SKM-1 treated with dmso at 0.1 percent for 144 hours (cell line): Measurements from ENCODE around the gene FFAR2.
"Not testable (repeated sequence)": the region's sequence is repeated elsewhere in the genome, so short reads cannot be mapped to it uniquely, and the experiment has no call there.

Source experiments
- DNase-seq: peaks from one replicate; lab custom pipeline; 2025; ENCODE audit not compliant: unreplicated experiment; lab: John Stamatoyannopoulos, UW

Gene FFAR2

DNA sequence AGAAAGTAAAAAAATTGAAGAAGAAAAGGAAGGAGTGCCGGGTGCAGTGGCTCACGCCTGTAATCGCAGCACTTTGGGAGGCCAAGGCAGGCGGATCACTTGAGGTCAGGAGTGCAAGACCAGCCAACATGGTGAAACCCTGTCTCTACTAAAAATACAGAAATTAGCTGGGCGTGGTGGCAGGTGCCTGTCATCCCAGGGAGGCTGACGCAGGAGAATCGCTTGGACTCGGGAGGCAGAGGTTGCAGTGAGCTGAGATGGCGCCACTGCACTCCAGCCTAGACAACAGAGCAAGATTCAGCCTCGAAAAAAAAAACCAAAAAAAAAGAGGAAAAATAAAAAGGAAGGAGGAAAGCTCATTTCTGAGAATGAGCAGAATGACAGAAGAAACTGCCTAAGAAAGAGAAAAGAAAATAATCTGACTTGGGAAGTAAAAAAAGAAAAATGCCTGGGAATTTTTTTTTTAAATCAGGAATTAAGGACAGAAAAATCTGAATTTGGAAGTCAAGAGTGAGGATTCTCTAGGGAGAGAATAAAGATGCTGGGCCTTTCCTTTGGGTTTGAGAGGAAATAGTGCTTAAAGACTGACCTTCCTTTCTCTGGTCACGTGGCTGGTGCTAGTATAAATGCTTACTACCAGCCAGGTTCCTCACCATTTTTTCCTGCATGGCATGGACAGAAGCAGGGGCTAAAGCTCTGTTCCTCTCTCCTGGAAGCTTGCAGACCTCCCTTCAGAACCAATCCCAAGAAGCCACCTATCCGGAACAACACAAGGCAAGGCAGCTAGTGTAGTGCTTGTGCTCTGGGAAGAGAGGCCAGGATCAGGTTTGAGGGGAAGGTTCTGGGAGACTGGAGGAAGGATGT, at the start of gene FFAR2:
FFAR2 (plus strand) TSS at position 652 of the 864 bp plus-strand sequence. CDS start 1,458 bp downstream, outside the sequence.
- peak; percentile 59 for DNase-seq

DNA sequence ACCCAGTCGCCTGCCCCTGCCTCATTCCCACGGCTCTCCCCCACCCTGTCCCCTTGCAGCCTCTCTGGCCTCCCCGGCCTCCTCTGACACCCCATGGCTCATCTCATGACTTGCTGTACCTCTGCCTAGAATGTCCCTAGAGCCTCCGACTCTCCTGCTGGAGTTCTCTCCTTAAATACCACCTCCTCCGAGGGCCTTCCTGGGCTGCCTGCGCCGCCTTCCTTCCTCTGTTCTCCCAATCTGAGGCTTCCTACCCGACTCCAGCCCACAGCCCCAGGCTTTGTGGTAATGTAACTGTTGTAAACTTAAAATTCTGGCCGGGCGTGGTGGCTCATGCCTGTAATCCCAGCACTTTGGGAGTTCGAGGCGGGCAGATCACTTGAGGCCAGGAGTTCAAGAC, 49.5 kb upstream of the FFAR2 start:
- DNase-seq = no peak

DNA sequence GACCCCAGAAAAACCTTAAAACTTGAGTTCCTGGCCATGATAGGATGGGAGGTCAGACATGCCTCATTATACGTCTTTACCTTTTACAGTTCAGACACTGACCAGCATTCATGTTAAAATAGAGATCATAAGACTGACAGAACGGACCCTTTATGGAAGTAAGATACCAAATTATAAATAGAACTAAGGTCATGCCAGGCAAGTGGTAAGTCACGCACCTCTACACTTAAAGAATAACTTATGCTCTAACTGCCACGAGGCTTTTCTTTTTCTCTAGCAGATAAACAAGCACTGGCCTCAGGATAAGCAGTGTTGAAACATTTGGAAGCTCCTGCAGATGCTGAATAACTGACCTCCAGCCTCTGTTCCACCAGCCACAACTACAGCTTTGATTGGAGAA, 48.8 kb upstream of the FFAR2 start:
- no peak for DNase-seq

DNA sequence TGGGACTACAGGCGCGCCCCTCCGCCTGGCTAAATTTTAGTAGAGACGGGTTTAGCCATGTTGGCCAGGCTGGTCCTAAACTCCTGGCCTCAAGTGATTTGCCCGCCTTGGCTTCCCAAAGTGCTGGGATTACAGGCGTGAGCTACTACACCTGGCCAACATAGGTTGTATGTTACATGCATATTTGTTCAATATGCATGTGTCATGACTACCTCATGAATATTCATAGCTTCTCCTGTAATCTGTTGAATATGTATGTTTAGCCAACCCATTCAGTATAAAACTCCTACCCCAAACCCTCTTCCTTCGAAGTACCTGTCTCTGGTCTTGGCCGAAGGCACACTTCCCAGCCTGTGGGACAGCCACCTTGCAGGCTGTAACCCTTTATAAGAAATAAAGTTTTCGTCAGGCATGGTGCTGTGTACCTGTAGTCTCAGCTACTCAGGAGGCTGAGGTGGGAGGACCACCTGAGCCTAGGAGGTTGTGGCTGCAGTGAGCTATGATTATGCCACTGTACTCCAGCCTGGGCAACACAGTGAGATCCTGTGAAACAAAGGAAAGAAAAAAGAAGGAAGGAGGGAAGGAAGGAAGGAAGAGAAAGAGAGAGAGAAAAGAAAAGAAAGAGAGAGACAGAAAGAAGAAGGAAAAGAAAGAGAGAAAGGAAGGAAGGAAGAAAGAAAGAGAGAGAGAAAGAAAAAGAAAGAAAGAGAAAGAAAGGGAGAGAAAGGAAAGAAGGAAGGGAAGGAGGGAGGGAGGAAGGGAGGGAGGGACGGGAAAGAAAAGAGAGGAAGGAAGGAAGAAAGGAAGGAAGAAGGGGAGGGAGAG, 47.9 kb upstream of the FFAR2 start:
- no peak for DNase-seq

DNA sequence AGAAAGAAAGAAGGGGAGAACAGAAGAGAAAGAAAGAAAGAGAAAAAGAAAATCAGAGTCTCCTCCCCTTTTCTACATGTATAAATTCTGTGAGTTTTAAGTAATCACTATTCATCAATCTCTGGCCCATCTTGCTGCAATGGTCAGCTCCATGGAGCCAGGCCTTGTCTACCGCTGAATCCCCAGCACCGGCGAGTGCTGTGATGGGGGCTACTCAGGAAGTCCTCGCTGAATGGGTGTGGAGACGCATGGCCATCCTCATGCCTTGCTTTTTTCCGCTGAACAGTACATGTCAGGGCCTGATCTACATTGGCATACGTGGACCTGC, 47.3 kb upstream of the FFAR2 start:
- no peak for DNase-seq

DNA sequence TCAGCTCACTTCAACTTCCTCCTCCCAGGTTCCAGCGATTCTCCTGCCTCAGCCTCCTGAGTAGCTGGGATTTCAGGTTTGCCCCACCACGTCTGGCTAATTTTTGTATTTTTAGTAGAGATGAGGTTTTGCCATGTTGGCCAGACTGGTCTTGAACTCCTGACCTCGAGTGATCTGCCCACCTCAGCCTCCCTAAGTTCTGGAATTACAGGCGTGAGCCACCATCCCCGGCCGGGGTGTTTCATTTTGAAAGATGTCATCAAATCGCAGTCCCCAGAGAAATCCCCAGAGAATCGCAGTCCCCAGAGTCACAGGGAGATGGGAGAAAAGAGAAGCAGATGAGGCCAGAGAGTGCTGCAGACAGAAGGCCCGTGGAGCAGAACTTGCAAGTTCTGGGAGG, 46.6 kb upstream of the FFAR2 start:
- not testable (repeated sequence) for DNase-seq

DNA sequence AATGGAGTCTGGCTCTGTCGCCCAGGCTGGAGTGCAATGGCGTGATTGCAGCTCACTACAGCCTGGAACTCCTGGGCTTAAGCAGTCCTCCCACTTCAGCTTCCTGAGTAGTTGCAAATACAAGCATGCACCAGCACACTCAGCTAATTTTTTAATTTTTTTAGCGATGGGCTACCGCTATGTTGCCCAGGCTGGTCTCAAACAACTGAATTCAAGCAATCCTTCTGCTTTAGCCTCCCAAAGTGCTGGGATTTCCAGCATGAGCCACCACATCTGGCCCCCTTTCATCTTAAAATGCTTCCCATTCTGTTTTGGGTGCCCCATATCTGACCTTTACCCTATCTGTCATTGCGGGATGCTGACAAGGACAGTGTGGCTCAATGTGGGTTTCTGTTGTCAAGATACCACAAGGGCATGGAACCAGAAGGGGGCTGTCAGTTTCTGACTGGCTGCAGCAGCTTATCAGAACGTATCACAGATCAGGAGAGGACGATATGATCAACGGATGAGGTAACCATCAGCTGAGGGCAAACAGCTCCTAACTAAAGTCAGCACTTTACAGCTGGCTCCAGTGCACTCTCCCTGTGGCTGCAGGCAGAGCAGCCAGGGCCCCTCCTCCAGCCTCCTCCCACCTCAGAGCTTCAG, 44.8 kb upstream of the FFAR2 start:
- no peak for DNase-seq

DNA sequence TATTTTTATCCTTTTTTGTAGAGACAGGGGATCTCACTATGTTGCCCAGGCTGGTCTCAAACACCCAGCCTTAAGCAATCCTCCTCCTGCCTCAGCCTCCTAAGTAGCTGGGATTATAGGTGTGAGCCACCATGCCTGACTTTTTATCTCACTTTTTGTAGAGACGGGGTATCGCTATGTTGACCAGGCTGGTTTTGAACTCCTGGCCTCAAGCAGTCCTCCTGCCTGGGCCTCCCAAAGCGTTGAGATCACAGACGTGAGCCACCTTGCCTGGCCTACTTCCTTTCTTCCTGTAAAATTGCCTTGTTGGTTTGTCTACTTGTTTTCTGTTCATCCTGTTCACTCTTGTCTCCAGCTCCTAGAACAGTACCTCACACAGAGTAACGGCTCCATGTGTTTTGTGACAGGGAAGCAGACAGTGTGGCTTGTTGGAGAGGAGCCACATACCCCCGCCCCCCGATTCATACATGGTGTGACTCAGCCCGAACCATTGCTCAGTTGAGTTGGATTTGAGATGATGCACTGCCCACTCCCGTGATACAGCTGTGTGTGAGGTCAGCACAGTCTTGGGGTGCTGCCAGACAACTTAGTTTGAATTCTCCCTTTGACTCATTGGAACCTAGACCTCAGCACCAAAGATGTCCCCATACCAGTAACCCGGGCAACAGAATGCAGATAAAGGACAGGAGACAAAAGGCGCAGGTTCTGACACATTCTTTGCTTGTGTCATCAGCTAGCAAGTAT, 43.0 kb upstream of the FFAR2 start:
- no peak for DNase-seq

DNA sequence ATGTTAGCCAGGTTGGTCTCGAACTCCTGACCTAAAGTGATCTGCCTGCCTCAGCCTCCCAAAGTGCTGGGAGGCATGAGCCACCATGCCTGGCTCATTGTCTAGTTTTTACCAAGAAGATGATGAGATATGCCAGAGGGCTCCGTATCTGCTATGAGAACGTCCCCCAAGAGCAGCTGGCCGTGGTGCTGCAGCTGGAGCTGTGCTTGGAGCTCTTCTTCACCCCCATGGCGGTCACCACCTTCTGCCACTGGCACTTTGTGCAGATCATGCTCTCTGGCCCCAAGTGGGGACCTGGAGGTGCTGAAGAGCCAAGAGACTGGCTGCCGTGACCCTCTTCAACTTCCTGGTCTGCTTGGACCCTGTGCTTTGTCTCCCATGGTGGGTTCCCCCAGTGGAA, 40.4 kb upstream of the FFAR2 start:
- no peak for DNase-seq

DNA sequence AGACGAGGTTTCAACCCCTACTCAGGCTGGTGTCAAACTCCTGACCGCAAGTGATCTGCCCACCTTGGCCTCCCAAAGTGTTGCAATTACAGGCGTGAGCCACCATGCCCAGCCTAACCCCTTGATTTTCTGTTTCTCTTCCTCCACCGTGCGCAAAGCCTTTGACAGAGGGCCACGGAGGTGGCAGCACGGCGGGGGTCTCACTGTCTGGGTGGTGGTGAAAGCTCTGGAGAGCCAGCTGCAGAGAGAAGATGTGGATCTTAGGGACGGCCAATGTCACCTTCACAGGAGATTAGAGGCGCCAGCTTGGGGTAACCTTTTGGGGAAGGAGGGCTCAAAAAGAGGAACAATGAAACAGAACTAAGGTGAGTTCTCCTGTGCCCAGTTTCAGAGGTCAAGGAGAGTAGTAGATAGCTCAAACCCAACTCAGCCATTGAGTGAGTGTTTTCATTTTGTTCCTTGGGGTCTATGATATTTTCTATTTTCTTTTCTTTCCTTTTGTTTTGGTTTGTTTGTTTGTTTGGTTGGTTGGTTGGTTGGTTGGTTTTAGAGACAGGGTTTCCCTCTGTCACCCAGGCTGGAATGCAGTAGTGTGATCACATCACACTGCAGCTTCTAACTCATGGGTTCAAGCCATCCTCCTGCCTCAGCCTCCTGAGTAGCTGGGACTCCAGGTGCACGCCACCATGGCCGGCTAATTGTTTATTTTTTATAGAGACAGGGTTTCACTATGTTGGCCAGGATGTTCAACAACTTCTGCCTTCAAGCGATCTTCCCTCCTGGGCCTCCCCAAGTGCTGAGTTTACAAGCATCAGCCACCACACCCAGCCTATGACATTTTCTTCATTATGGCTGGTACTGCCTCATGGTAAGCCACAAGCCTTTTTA, 39.5 kb upstream of the FFAR2 start:
- DNase-seq = no peak

DNA sequence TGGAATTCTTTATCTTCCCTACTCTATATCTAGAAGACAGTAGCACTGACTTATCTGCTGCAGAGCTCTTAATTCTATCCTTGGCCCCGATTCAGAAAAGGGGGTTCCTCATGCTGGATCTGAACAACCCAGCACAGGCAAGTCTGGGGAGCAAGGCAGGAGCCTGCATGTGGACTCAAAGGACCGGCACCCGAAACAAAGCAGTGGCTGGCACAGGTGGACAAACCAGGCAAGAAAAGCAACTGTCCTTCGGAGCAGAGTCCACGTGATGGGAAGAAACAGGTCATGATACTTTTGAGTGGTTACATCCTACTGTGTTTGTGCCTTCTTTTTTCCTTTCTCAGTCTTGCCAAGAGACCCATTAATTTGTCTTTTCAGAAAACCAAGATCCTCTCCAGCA, 38.9 kb upstream of the FFAR2 start:
- DNase-seq = no peak

DNA sequence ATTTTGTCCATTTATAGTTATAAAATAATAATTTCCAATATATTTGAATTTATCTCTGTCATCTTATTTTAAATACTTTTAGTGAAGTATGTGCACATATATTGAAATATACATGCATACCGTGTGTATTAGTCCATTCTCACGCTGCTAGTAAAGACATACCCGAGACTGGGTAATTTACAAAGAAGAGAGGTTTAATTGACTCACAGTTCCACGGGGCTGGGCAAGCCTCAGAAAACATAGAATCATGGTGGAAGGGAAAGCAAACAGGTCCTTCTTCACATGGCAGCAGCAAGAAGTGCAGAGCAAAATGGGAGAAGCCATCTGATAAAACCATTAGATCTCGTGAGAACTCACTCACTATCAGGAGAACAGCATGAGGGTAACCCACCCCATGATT, 37.6 kb upstream of the FFAR2 start:
- no peak for DNase-seq

DNA sequence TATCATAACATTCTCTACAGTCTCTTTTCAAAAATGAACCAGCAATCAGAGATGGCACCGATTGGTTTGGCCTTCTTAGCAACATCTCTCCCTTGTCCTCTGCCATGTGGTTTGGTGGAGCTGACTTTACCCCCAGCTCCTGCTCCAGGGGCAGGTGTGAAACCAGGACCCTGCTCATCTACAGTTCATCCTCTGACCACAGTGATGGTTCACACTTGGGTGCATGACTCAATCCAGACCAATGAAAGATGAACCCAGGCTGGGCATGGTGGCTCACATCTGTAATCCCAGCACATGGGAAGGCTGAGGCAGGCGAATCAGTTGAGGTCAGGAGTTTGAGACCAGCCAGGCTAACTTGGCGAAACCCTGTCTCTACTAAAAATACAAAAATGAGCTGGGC, 33.6 kb upstream of the FFAR2 start:
- no peak for DNase-seq

DNA sequence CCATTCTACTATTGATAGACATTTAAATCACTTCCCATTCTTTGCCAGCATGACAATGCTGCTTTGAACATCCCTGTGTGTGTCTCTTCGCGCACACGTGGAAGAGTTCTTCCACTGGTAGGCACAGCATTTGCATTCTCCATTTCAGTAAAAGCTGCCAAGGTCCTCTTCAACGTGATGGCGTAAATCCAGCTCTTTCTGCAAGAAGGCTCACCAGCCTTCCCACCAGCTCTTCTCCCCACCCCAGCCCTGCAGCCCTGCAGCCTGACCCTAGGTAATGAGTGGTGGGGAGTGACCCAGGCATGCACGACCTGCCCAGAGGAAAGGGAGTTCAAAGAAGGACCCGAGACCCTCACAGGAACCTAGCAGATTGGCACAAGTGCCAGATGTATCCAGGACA, 31.7 kb upstream of the FFAR2 start:
- no peak for DNase-seq

DNA sequence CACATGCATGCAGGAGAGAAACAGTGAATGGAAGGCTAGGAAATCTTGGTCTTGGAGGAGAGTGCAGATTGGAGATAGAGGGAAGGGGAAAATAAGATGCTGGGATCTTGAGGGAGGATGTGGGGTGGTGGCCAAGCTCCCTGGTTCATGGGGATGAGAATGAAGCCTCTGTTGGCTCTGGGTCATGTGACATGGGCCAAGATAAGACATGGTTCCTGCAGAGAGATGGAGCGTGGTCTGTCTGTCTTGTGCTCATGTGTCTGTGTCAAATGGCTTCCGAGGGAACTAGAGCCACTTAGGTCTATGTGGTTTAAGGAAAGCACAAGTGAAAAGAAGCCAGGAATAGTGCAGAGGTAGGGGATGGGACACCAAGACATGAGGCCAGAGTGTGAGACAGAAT, 30.8 kb upstream of the FFAR2 start:
- DNase-seq = no peak

DNA sequence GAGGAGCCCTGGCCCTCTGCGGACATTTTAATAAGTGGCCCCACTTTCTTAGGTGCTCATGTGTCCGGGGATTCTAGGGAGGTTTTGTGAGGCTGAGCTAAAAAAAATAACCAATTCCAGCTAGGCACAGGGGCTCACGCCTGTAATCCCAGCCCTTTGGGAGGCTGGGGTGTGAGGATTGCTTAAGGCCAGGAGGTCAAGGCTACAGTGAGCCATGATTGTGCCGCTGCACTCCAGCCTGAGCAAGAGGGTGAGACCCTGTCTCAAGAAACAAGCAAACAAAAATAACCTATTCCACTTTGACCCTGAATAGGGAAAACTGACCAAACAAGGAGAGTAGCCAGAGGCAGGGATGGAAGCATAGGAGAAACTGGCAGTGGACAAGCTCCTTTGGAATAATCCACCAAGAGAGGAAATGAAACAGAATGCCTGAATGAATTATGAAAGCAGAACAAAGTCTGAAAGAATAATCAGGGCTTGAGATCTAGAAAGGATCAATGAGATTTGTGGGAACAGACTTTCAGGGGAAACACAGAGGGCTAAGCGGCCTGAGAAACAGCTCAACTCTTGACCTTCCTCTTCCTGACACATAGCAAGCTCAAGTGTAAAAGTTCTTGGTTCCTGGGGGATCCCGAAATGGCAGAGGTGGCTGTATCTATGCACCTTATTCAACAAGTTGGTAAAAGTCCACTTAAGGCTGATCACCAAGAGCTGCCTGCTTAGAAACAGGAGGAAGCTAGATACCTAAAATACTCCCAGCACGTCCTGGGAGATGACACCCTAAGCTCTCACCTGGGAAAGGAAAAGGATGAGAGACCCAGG, 30.1 kb upstream of the FFAR2 start:
- DNase-seq = no peak

DNA sequence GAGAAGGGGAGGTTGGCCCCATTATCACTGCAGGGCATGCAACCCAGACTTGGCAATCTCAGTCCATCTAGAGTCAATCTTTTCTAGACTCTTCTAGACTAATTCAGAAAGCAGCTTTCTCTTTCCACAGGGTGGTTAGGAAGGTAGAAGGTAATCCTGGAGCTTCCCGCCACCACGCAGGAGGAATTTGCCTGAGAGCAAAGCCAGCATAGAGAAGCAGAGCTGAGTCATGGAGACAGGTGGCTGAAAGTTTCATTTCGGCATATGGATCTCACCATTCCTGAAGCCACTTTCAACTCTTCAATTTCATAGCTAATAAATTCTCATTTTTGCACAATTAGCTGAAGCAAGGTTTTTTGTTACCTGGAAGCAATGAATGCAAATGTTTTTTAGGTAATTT, 29.0 kb upstream of the FFAR2 start:
- DNase-seq = no peak

DNA sequence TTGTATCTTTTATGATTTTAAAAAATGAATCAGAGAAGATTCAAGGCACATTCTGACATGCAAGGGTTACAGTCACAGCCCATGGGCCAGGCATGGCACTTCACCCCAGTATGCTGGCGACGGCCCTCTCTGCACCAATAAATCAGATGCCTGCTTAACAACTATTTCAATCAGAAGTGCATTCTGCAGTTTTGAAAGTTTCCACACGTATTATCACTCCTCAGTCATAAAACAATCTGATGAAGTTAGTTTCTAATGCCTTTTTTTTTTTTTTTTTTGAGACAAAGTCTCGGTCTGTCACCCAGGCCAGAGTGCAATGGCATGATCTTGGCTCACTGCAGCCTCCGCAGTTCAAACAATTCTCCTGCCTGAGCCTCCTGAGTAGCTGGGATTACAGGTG, 28.3 kb upstream of the FFAR2 start:
- no peak for DNase-seq

DNA sequence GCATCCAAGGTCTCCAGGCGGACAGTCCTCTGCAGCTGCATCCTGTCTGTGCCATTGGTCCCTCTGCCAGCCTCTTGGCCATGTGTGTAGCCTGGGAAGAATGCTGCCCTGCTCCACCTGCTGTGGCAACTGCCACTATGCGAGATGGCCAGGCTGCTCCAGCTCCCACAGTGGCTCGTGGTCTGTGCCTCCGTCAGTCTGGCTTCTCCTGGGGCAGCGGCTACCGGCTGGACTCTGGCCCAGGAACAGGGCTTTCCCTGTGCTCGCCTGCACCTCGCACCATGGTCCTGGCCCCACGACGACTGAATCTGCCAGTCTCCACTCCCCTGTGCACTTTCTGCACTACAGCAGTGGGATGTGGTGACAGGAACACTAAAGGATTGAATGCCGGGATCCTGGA, 26.7 kb upstream of the FFAR2 start:
- no peak for DNase-seq
